ENCODE results near the gene ISG15.
A peak's percentile ranks its signal among the peaks of the same experiment; 100 is the strongest.
"Not testable (repeated sequence)": the region's sequence is repeated elsewhere in the genome, so short reads cannot be mapped to it uniquely, and the experiment has no call there.

ISG15 gene

DNA sequence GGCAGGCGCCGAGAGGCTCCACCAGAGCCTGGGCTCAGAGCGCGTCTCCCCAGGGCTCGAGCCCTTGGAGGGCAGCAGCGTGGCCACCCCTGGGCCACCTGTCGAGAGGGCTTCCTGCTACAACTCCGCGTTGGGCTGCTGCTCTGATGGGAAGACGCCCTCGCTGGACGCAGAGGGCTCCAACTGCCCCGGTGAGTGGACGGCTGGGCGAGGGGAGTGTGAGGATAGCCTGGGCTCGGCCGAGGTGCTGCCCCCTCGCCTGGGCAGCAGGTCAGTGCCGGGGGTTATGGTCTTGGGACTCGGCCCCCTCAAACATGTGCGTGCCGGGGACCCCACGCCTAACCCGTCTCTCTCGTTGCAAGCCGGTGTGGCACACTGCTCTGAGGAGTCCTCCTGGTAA is 33.5 kb downstream of the ISG15 start:
- no peak for DNase-seq (ENCODE audit: low read depth)

DNA sequence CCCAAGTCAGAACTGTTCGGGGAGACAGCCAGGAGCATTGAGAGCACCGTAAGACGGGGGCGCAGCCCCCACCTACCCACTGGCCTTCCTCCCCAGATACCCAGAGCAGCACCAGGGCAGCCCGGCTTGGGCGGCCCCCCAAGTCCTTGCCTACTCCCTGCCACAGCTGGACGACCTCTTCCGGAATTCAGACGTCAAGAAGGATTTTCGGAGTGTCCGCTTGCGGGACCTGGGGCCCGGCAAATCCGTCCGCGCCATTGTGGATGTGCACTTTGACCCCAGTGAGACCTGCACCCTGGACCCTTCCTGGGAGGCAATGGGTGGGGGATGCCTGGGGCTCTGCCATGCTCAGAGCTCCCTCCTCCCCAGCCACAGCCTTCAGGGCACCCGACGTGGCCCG is 34.1 kb downstream of the ISG15 start:
- DNase-seq (ENCODE audit: low read depth) = no peak

GRCh38 chr1:1047963-1048362 is 34.7 kb downstream of the ISG15 start:
- DNase-seq (ENCODE audit: low read depth) = no peak

DNA sequence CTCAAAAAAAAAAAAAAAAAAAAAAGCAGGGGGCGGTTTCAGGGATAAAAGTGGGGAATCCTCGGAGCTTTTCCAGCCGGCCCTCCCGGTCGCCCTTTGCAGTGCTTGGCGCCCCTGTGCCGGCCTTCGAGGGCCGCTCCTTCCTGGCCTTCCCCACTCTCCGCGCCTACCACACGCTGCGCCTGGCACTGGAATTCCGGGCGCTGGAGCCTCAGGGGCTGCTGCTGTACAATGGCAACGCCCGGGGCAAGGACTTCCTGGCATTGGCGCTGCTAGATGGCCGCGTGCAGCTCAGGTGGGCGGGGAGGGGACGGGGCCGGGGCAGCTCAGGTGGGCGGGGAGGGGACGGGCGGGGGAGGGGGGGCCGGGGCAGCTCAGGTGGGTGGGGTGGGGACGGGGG is 35.5 kb downstream of the ISG15 start:
- no peak for DNase-seq (ENCODE audit: low read depth)

DNA sequence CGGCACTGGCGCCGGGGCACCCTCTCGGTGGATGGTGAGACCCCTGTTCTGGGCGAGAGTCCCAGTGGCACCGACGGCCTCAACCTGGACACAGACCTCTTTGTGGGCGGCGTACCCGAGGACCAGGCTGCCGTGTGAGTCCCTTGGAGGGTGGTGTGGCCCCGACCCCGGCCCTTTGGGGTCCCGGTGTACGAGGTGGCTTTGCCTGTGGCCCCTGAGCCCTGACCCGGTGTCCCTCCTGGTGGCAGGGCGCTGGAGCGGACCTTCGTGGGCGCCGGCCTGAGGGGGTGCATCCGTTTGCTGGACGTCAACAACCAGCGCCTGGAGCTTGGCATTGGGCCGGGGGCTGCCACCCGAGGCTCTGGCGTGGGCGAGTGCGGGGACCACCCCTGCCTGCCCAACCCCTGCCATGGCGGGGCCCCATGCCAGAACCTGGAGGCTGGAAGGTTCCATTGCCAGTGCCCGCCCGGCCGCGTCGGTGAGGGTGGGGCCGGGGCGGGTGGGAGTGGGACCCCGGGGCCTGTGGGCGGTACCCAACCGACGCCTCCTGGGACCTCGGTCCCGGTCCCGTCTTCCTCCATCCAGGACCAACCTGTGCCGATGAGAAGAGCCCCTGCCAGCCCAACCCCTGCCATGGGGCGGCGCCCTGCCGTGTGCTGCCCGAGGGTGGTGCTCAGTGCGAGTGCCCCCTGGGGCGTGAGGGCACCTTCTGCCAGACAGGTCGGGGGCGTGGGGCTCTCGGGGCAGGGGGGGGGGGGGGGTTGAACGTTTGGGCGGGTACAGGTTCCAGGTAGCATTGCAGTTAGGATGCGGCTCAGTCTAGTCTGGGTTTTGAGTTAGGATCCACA is 36.2 kb downstream of the ISG15 start:
- no peak for DNase-seq (ENCODE audit: low read depth)

- no peak for DNase-seq (ENCODE audit: low read depth)
Observed at GRCh38 chr1:1050577-1051052, 37.3 kb downstream of the ISG15 start.

DNA sequence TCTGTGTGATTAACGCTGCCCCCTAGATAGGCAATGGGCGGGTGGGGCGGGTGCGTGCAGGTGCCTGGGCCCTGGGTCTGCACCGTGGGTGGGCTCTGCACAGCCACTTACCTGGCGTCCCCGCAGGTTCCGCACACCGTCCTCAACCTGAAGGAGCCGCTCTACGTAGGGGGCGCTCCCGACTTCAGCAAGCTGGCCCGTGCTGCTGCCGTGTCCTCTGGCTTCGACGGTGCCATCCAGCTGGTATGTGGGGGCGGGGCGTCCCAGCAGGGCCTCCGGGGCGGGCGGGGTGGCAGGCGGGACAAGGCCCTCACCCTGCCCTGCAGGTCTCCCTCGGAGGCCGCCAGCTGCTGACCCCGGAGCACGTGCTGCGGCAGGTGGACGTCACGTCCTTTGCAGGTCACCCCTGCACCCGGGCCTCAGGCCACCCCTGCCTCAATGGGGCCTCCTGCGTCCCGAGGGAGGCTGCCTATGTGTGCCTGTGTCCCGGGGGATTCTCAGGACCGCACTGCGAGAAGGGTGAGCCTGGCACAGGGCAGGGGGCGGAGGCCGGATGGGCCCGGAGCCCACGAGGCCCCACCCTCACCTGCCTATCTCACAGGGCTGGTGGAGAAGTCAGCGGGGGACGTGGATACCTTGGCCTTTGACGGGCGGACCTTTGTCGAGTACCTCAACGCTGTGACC is 38.0 kb downstream of the ISG15 start:
- no peak for DNase-seq (ENCODE audit: low read depth)

DNA sequence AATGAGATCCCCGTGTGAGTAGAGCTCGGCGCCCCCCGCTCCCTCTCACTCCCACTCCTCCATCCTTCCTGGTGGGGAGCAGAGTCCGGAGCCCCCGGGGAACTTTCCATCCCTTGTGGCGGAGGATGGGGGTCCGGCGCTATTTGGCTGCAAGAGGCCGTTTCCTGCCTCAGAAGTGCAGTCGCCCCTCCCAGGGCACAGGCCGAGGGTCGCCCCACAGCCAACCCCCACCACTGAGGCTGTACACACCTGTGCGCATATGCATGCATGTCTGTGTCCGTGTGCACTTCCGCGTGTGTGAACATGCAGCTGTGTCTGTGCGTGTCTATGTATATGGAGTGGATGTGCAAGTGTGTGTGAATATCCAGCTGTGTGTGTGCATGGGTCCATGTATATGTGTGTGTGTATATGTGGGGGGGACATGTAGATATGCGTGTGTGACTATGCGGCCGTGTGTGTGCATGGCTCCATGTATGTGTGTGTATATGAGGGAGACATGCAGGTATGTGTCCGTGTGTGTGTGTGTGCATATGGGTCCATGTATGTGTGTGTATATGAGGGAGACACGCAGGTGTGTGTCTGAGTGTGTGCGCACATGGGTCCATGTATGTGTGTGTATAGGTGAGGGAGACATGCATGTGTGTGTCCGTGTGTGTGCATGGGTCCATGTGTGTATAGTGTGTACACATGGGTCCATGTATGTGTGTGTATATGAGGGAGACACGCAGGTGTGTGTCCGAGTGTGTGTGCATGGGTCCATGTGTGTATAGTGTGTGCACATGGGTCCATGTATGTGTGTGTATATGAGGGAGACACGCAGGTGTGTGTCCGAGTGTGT is 38.9 kb downstream of the ISG15 start:
- no peak for DNase-seq (ENCODE audit: low read depth)

DNA sequence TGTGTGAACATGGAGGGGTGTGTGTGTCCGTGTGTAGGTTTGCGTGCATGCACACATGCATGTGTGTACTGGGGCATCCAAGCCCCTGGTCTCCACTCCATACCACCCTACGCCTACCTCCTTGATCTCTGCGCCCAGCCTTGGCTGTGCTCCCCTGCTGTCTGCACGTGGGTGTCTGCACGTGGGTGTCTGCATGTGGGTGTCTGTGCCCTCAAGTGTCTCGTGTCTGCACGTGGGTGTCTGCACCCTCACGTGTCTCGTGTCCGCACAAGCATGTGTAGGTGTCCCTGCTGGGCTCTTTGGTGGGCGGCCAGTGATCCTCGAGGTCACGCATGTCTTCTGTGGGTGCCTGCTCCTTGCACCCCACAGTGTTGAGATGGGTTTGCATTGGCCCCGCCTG is 39.7 kb downstream of the ISG15 start:
- no peak for DNase-seq (ENCODE audit: low read depth)

GRCh38 chr1:1053682-1054081 is 40.4 kb downstream of the ISG15 start:
- DNase-seq (ENCODE audit: low read depth) = no peak

DNA sequence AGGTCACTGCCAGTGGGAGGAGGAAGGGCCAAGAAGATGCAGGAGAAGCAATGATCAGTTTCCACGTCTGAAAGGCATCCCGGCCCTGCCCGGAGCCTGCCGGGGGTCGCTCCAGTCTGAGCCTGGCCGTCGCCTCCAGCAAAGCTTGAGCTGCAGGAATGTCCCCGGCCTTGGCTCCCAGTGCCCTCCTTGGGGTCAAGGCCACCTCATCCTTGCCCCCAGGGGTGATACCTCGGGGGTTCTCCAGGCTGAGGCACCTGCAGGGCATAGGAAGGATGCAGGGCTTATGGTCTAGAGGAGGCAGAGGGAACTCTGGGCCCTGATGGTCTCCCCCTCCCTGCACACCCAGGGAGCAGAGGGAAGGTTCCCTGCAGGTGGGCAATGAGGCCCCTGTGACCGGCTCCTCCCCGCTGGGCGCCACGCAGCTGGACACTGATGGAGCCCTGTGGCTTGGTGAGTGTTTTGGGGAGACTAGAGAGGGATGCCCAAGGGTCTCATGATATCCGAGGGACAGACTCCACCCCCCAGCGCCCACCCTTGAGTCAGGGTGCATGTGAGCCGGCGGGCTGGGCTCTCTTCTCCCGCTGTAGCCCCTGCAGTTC is 40.9 kb downstream of the ISG15 start:
- DNase-seq (ENCODE audit: low read depth) = no peak

DNA sequence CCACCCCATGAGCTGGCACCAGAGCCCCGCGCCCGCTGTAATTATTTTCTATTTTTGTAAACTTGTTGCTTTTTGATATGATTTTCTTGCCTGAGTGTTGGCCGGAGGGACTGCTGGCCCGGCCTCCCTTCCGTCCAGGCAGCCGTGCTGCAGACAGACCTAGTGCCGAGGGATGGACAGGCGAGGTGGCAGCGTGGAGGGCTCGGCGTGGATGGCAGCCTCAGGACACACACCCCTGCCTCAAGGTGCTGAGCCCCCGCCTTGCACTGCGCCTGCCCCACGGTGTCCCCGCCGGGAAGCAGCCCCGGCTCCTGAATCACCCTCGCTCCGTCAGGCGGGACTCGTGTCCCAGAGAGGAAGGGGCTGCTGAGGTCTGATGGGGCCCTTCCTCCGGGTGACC is 41.7 kb downstream of the ISG15 start:
- DNase-seq (ENCODE audit: low read depth) = no peak

- DNase-seq (ENCODE audit: low read depth) = no peak
Observed at GRCh38 chr1:1055841-1056736, 42.8 kb downstream of the ISG15 start.

GRCh38 chr1:1057769-1058087 is 44.4 kb downstream of the ISG15 start:
- not testable (repeated sequence) for DNase-seq (ENCODE audit: low read depth)

- no peak for DNase-seq (ENCODE audit: low read depth)
Observed at GRCh38 chr1:1058088-1058905, 45.0 kb downstream of the ISG15 start.

GRCh38 chr1:1058921-1059493 is 45.7 kb downstream of the ISG15 start:
- no peak for DNase-seq (ENCODE audit: low read depth)

DNA sequence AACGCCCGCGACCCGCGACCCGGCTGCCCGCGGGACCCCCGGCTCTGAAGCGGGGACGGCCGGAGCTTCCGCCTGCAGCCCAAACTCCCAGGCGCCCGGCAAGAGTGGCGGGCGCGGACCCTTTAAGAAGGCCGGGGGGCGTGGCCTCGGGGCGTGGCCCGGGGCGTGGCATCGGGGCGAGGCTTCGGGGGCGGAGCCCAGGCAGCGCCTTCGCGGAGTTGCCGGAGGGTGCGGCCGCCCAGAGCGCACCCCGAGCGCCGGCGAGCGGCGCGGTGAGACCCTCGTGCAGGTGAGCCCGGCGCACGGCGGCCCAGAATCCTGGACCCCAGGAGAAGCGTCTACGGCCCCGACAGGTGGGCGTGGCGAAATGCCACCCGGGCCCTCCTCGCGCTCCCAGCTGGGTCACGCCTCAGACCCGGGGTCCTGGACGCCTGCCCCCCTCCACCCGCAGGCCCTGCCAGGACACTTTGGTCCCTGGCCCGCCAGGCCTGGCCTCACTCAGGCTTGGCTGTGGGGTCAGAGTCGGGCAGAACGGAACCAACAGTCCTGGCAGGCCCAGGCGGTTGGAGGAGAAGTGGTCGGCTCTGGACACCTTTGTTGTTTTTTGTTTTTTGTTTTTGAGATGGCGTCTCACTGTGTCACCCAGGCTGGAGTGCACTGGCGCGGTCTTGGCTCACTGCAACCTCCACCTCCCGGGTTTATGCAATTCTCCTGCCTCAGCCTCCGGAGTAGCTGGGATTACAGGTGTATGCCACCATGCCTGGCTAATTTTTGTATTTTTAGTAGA is 46.4 kb downstream of the ISG15 start:
- DNase-seq (ENCODE audit: low read depth) = peak; percentile 86

DNA sequence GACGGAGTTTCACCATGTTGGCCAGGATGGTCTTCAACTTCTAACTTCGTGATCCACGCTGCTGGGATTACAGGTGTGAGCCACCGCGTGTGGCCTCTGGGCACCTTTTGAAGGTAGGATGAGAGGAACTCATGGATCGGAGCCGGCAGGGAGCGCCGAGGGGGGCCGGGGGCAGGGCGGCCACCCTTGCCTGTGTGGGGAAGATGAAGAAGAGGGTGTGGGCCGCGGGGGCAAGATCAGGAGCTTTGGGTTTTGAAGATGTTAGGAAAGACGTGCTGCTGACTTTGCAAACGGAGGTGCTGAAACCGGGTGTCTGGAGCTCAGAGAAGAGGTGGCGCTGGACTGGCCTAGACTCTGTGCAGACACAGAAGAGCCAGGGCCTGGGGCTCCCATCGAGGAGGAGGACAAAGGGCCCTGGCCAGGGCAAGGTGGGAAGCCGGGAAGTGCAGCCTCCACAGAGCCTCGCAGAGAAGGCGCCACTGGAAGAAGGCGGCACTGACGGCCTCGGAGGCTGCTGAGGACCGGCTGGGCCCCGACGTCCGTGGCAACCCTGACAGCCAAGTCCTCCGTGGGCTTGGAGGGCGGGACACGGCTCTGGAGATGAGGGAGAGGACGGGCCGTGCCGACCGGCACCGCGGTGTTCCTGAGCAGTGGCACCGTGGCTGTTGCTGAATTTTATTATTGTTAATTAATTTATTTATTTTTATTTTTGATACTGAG is 47.1 kb downstream of the ISG15 start:
- DNase-seq (ENCODE audit: low read depth) = no peak

Data from stimulated activated CD8-positive, alpha-beta memory T cell treated with anti-CD3 and anti-CD28 coated beads, Interleukin-12 subunit alpha, Interleukin-12 subunit beta, amount 100 ng/mL, for 1 hour (primary cell).